ENCODE measurements around the gene ALDH7A1.

DNA sequence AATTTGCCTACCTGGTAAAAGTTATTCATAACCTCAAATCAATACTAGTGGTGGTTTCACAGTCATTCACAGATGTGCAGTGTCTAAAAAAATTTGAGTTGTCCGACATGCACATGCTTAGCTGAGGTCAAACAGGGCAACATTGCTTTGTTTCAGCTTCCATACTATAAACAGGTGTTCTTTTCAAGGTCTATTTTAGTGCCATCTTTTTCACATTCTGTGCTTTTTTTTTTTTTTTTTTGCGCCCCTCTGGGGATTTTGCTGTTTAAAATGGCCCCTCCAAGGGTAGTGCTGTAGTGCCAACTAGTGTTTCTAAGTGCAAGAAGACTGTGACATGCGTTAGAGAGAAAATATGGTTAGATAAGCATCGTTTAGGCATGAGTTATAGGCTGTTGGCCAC, 20.3 kb upstream of the ALDH7A1 start:
- TF ChIP-seq, protein P1, sequence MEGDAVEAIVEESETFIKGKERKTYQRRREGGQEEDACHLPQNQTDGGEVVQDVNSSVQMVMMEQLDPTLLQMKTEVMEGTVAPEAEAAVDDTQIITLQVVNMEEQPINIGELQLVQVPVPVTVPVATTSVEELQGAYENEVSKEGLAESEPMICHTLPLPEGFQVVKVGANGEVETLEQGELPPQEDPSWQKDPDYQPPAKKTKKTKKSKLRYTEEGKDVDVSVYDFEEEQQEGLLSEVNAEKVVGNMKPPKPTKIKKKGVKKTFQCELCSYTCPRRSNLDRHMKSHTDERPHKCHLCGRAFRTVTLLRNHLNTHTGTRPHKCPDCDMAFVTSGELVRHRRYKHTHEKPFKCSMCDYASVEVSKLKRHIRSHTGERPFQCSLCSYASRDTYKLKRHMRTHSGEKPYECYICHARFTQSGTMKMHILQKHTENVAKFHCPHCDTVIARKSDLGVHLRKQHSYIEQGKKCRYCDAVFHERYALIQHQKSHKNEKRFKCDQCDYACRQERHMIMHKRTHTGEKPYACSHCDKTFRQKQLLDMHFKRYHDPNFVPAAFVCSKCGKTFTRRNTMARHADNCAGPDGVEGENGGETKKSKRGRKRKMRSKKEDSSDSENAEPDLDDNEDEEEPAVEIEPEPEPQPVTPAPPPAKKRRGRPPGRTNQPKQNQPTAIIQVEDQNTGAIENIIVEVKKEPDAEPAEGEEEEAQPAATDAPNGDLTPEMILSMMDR (IDR thresholded peaks at IDR 0.05), result no peak
- no peak for TF ChIP-seq EZH2 (IDR thresholded peaks at IDR 0.05)
- TF ChIP-seq EZH2phosphoT487 (IDR thresholded peaks at IDR 0.05), result no peak

Measured in neural progenitor cell (in vitro differentiated cells).